ENCODE data around the gene CDK3.
A peak's percentile ranks its signal among the peaks of the same experiment; 100 is the strongest.

CDK3 gene

GRCh38 chr17:75991396-75991795 lies 9.3 kb upstream of the CDK3 start:
- DNase-seq (ENCODE audit: low read depth in 3 of 3): no peak

- DNase-seq (ENCODE audit: low read depth in 3 of 3): no peak
These were observed 5.8 kb upstream of the CDK3 start for GRCh38 chr17:75994802-75995370.

GRCh38 chr17:75995385-75995925 lies 5.2 kb upstream of the CDK3 start:
- DNase-seq (ENCODE audit: low read depth in 3 of 3): no peak

- DNase-seq (ENCODE audit: low read depth in 3 of 3): no peak
These were observed 3.7 kb upstream of the CDK3 start for GRCh38 chr17:75996665-75997590.

GRCh38 chr17:75998327-75998795 lies 2.3 kb upstream of the CDK3 start:
- DNase-seq (ENCODE audit: low read depth in 3 of 3): no peak

GRCh38 chr17:76000016-76000754 lies 470 bp upstream of the CDK3 start:
- DNase-seq (ENCODE audit: low read depth in 3 of 3): peak; percentile 29 to 44 (median 30)

- DNase-seq (ENCODE audit: low read depth in 3 of 3): no peak
These were observed 1.4 kb downstream of the CDK3 start for GRCh38 chr17:76002100-76002499.

GRCh38 chr17:76003915-76004314 lies 3.3 kb downstream of the CDK3 start:
- no peak for DNase-seq (ENCODE audit: low read depth in 3 of 3)

- DNase-seq (ENCODE audit: low read depth in 3 of 3): no peak
These were observed 4.2 kb downstream of the CDK3 start for GRCh38 chr17:76004750-76005262.

GRCh38 chr17:76005263-76006149 lies 4.9 kb downstream of the CDK3 start:
- peak; percentile 48 to 76 (median 67) for DNase-seq (ENCODE audit: low read depth in 3 of 3)

GRCh38 chr17:76007131-76007849 lies 6.6 kb downstream of the CDK3 start:
- DNase-seq (ENCODE audit: low read depth in 3 of 3): no peak

GRCh38 chr17:76007850-76008165 lies 7.2 kb downstream of the CDK3 start:
- no peak for DNase-seq (ENCODE audit: low read depth in 3 of 3)

GRCh38 chr17:76008208-76008607 lies 7.6 kb downstream of the CDK3 start:
- no peak for DNase-seq (ENCODE audit: low read depth in 3 of 3)

GRCh38 chr17:76008630-76009425 lies 8.2 kb downstream of the CDK3 start:
- DNase-seq (ENCODE audit: low read depth in 3 of 3): no peak

GRCh38 chr17:76009447-76009846 lies 8.8 kb downstream of the CDK3 start:
- no peak for DNase-seq (ENCODE audit: low read depth in 3 of 3)

GRCh38 chr17:76009969-76010661 lies 9.5 kb downstream of the CDK3 start:
- DNase-seq (ENCODE audit: low read depth in 3 of 3): no peak

GRCh38 chr17:76011951-76012350 lies 11.3 kb downstream of the CDK3 start:
- DNase-seq (ENCODE audit: low read depth in 3 of 3): no peak

- DNase-seq (ENCODE audit: low read depth in 3 of 3): no peak
These were observed 12.8 kb downstream of the CDK3 start for GRCh38 chr17:76013377-76013932.
